ENCODE measurements around the gene HERC2.

The HERC2 gene

GRCh38 chr15:28078191-28078719 lies 243.7 kb downstream of the HERC2 start:
- H3K4me3 ChIP-seq (ENCODE audit: low read depth, low read length): no peak overlapping the region
- no peak for TF ChIP-seq POLR2A (IDR thresholded peaks at IDR 0.05; ENCODE audit: extremely low read depth, insufficient read length)
- TF ChIP-seq MYC (IDR thresholded peaks at IDR 0.05; ENCODE audit: low read depth, low read length): no peak
- no peak for TF ChIP-seq MAX (IDR thresholded peaks at IDR 0.05; ENCODE audit: low read depth, low read length)
- TF ChIP-seq CTCF (IDR thresholded peaks at IDR 0.05; ENCODE audit: low read depth, low read length): no peak
- no peak for DNase-seq (ENCODE audit: low read depth)

- DNase-seq (ENCODE audit: low read depth): no peak
- no peak for TF ChIP-seq MYC (IDR thresholded peaks at IDR 0.05; ENCODE audit: low read depth, low read length)
- no peak for TF ChIP-seq CTCF (IDR thresholded peaks at IDR 0.05; ENCODE audit: low read depth, low read length)
- no peak for TF ChIP-seq POLR2A (IDR thresholded peaks at IDR 0.05; ENCODE audit: extremely low read depth, insufficient read length)
- TF ChIP-seq MAX (IDR thresholded peaks at IDR 0.05; ENCODE audit: low read depth, low read length): no peak
Measured at GRCh38 chr15:28075573-28075972, 246.4 kb downstream of the HERC2 start.

GRCh38 chr15:28068930-28069329 lies 253.0 kb downstream of the HERC2 start:
- no peak overlapping the region for H3K4me3 ChIP-seq (ENCODE audit: low read depth, low read length)
- DNase-seq (ENCODE audit: low read depth): no peak
- no peak for TF ChIP-seq CTCF (IDR thresholded peaks at IDR 0.05; ENCODE audit: low read depth, low read length)
- no peak for TF ChIP-seq MYC (IDR thresholded peaks at IDR 0.05; ENCODE audit: low read depth, low read length)
- no peak for TF ChIP-seq POLR2A (IDR thresholded peaks at IDR 0.05; ENCODE audit: extremely low read depth, insufficient read length)
- TF ChIP-seq MAX (IDR thresholded peaks at IDR 0.05; ENCODE audit: low read depth, low read length): no peak

More at GRCh38 chr15:28075573-28075972, 246.4 kb downstream of the HERC2 start:
- no peak overlapping the region for H3K4me3 ChIP-seq (ENCODE audit: low read depth, low read length)

- H3K4me3 ChIP-seq (ENCODE audit: low read depth, low read length): no peak overlapping the region
- no peak for DNase-seq (ENCODE audit: low read depth)
- TF ChIP-seq MYC (IDR thresholded peaks at IDR 0.05; ENCODE audit: low read depth, low read length) (no peak), MAX (IDR thresholded peaks at IDR 0.05; ENCODE audit: low read depth, low read length) (no peak), CTCF (IDR thresholded peaks at IDR 0.05; ENCODE audit: low read depth, low read length) (no peak)
Measured at GRCh38 chr15:28066231-28066630, 255.7 kb downstream of the HERC2 start.
